Measurements from ENCODE around the gene REPS2.

DNA sequence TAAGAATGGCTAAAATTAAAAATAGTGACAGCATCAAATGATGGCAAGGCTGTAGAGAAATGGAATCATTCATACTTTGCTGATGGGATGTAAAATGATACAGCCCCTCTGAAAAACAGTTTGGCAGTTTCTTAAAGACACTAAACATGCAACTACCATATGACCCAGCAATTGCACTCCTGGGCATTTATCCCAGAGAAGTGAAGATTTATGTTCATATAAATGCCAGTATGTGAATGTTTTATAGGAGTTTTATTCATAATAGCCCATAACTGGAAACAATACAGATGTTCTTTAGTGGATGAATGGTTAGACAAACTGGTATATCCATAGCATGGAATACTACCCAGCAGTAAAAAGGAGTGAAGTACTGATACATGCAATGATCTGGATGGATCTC, 43.3 kb downstream of the REPS2 start:
- TF ChIP-seq GATA2 (IDR thresholded peaks at IDR 0.05; ENCODE audit: low read depth, low read length) (no peak), GATA3 (IDR thresholded peaks at IDR 0.05; ENCODE audit: low read depth, low read length) (no peak)

Measured in SH-SY5Y (cell line).